Measurements from ENCODE around the gene LRRC10B.

Gene LRRC10B

GRCh38 chr11:61505640-61506155 is 2.9 kb upstream of the LRRC10B start:
- no peak overlapping the region for H3K4me3 ChIP-seq (ENCODE audit: low read depth, low read length)
- no peak overlapping the region for H3K4me2 ChIP-seq (ENCODE audit: low read length)
- H3K79me1 ChIP-seq (ENCODE audit: low read length): peaks cover 3% of the 10 kb centered on the region
- H3K9ac ChIP-seq (ENCODE audit: low read length): no peak overlapping the region
- DNase-seq: no peak
- no peak overlapping the region for H3K27ac ChIP-seq (ENCODE audit: low read depth, low read length)
- H3K79me2 ChIP-seq (ENCODE audit: control insufficient read depth, insufficient read depth, low read length, poor library complexity): no peaks in the 10 kb centered on the region
- peaks cover 24% of the 10 kb centered on the region for H3K27me3 ChIP-seq (ENCODE audit: insufficient read depth, low read length)
- H3K9me3 ChIP-seq (ENCODE audit: insufficient read depth, low read depth, low read length): no peaks in the 10 kb centered on the region
- no CpG with 5 or more reads among the region's 10 CpGs for WGBS (ENCODE audit: extremely low coverage, insufficient coverage, insufficient read length)
- no peak overlapping the region for H4K91ac ChIP-seq (ENCODE audit: low read depth, low read length)
- H2BK120ac ChIP-seq (ENCODE audit: insufficient read depth, low read length, poor library complexity): no peak overlapping the region
- H3K23ac ChIP-seq (ENCODE audit: low read length): no peak overlapping the region
- H2AK5ac ChIP-seq (ENCODE audit: low read length): no peak overlapping the region
- no peak overlapping the region for H4K12ac ChIP-seq (ENCODE audit: low read depth, low read length)
- no peak overlapping the region for H2AFZ ChIP-seq (ENCODE audit: insufficient read depth, low read length, poor library complexity)
- no peak overlapping the region for H3K14ac ChIP-seq (ENCODE audit: low read length)
- no peak overlapping the region for H3K18ac ChIP-seq (ENCODE audit: low read length)
- H3K36me3 ChIP-seq (ENCODE audit: control insufficient read depth in 1 of 2, insufficient read depth in 2 of 2, low read length in 2 of 2): no peaks in the 10 kb centered on the region
- H3K4me1 ChIP-seq (ENCODE audit: control insufficient read depth in 1 of 2, insufficient read depth in 2 of 2, low read length in 2 of 2): peaks cover 15 to 21% of the 10 kb centered on the region in 2 experiments
- no peak overlapping the region for H2BK12ac ChIP-seq (ENCODE audit: low read length)
- no peak overlapping the region for H4K8ac ChIP-seq (ENCODE audit: low read depth, low read length)
- H2BK5ac ChIP-seq (ENCODE audit: low read depth, low read length, poor library complexity): no peak overlapping the region
- no peak overlapping the region for H3K4ac ChIP-seq (ENCODE audit: low read depth, low read length)

DNA sequence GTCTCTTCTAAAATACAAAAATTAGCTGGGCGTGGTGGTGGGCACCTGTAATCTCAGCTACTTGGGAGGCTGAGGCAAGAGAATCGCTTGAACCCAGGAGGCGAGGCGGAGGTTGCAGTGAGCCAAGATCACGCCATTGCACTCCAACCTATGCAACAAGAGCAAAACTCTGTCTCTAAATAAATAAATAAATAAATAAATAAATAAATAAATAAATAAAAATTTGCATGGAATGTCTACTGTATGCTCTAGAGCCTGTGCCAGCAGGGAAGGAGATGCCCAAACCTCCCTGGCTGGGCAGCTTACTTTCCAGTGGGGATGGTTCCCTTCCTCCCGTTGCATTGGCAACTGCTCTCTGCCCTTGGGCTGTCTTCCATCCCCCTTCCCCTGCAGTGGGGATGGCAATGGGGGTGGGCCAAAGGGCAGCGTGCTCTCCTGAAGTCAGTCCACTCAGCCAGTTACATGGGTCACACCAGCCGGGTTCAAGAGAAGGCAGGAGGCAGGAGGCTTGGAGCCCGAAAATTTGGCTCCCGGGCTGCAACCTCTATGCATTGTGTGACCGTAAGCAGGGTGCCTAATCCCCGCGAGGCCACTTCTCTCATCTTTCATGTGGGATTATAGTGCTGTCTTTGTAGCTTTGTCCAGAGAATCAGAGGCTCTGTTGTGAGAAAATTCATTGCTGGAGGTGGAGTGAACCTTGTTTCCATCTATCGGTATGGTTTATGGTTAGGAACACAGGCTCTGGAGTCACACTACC is 1.4 kb upstream of the LRRC10B start:
- Histone ChIP-seq H3K14ac (ENCODE audit: low read length) (no peak overlapping the region), H3K27ac (ENCODE audit: low read depth, low read length) (no peak overlapping the region), H3K36me3 (ENCODE audit: control insufficient read depth in 1 of 2, insufficient read depth in 2 of 2, low read length in 2 of 2) (no peaks in the 10 kb centered on the region), H2AK5ac (ENCODE audit: low read length) (no peak overlapping the region), H3K4me2 (ENCODE audit: low read length) (no peak overlapping the region), H3K23ac (ENCODE audit: low read length) (no peak overlapping the region), H3K79me2 (ENCODE audit: control insufficient read depth, insufficient read depth, low read length, poor library complexity) (no peaks in the 10 kb centered on the region), H3K27me3 (ENCODE audit: insufficient read depth, low read length) (peaks cover 24% of the 10 kb centered on the region), H4K8ac (ENCODE audit: low read depth, low read length) (no peak overlapping the region), H3K9ac (ENCODE audit: low read length) (no peak overlapping the region), H3K18ac (ENCODE audit: low read length) (no peak overlapping the region), H3K4me1 (ENCODE audit: control insufficient read depth in 1 of 2, insufficient read depth in 2 of 2, low read length in 2 of 2) (peaks cover 22 to 28% of the 10 kb centered on the region in 2 experiments), H4K91ac (ENCODE audit: low read depth, low read length) (no peak overlapping the region), H3K79me1 (ENCODE audit: low read length) (peaks cover 3% of the 10 kb centered on the region), H2AFZ (ENCODE audit: insufficient read depth, low read length, poor library complexity) (no peak overlapping the region), H4K12ac (ENCODE audit: low read depth, low read length) (no peak overlapping the region), H2BK120ac (ENCODE audit: insufficient read depth, low read length, poor library complexity) (no peak overlapping the region), H2BK5ac (ENCODE audit: low read depth, low read length, poor library complexity) (no peak overlapping the region), H3K4me3 (ENCODE audit: low read depth, low read length) (no peak overlapping the region), H3K4ac (ENCODE audit: low read depth, low read length) (no peak overlapping the region), H2BK12ac (ENCODE audit: low read length) (no peak overlapping the region), H3K9me3 (ENCODE audit: insufficient read depth, low read depth, low read length) (no peaks in the 10 kb centered on the region)
- WGBS (ENCODE audit: extremely low coverage, insufficient coverage, insufficient read length): no CpG with 5 or more reads among the region's 14 CpGs
- no peak for DNase-seq

- H3K4me2 ChIP-seq (ENCODE audit: low read length): peak overlapping the region; percentile 75
- peak overlapping the region; percentile 23 for H4K8ac ChIP-seq (ENCODE audit: low read depth, low read length)
- H2BK12ac ChIP-seq (ENCODE audit: low read length): no peak overlapping the region
- no peak overlapping the region for H3K4me3 ChIP-seq (ENCODE audit: low read depth, low read length)
- peaks cover 9% of the 10 kb centered on the region for H3K79me2 ChIP-seq (ENCODE audit: control insufficient read depth, insufficient read depth, low read length, poor library complexity)
- H2AFZ ChIP-seq (ENCODE audit: insufficient read depth, low read length, poor library complexity): peak overlapping the region; percentile 74
- no peak overlapping the region for H2BK120ac ChIP-seq (ENCODE audit: insufficient read depth, low read length, poor library complexity)
- H3K4ac ChIP-seq (ENCODE audit: low read depth, low read length): no peak overlapping the region
- no peaks in the 10 kb centered on the region for H3K9me3 ChIP-seq (ENCODE audit: insufficient read depth, low read depth, low read length)
- peak overlapping the region; percentile 20 for H4K12ac ChIP-seq (ENCODE audit: low read depth, low read length)
- H3K36me3 ChIP-seq (ENCODE audit: control insufficient read depth in 1 of 2, insufficient read depth in 2 of 2, low read length in 2 of 2): no peaks in the 10 kb centered on the region
- H2BK5ac ChIP-seq (ENCODE audit: low read depth, low read length, poor library complexity): no peak overlapping the region
- H3K27me3 ChIP-seq (ENCODE audit: insufficient read depth, low read length): peaks cover 24% of the 10 kb centered on the region
- H3K23ac ChIP-seq (ENCODE audit: low read length): no peak overlapping the region
- H4K91ac ChIP-seq (ENCODE audit: low read depth, low read length): no peak overlapping the region
- H3K27ac ChIP-seq (ENCODE audit: low read depth, low read length): no peak overlapping the region
- peaks cover 42 to 46% of the 10 kb centered on the region in 2 experiments for H3K4me1 ChIP-seq (ENCODE audit: control insufficient read depth in 1 of 2, insufficient read depth in 2 of 2, low read length in 2 of 2)
- peak overlapping the region; percentile 26 for H3K14ac ChIP-seq (ENCODE audit: low read length)
- no CpG with 5 or more reads among the region's 117 CpGs for WGBS (ENCODE audit: extremely low coverage, insufficient coverage, insufficient read length)
- H3K79me1 ChIP-seq (ENCODE audit: low read length): peaks cover 17% of the 10 kb centered on the region
- H3K18ac ChIP-seq (ENCODE audit: low read length): no peak overlapping the region
- H3K9ac ChIP-seq (ENCODE audit: low read length): no peak overlapping the region
- H2AK5ac ChIP-seq (ENCODE audit: low read length): no peak overlapping the region
- peak; percentile 89 to 92 for DNase-seq
Observed at GRCh38 chr11:61509043-61510029, 787 bp downstream of the LRRC10B start.

GRCh38 chr11:61510166-61510919 is 1.8 kb downstream of the LRRC10B start:
- no peak overlapping the region for H2BK120ac ChIP-seq (ENCODE audit: insufficient read depth, low read length, poor library complexity)
- no peak overlapping the region for H4K8ac ChIP-seq (ENCODE audit: low read depth, low read length)
- no peak overlapping the region for H3K4me3 ChIP-seq (ENCODE audit: low read depth, low read length)
- H3K4me1 ChIP-seq (ENCODE audit: control insufficient read depth in 1 of 2, insufficient read depth in 2 of 2, low read length in 2 of 2): peaks cover 47 to 53% of the 10 kb centered on the region in 2 experiments
- no peak overlapping the region for H2AFZ ChIP-seq (ENCODE audit: insufficient read depth, low read length, poor library complexity)
- no peak overlapping the region for H3K4me2 ChIP-seq (ENCODE audit: low read length)
- no peak overlapping the region for H3K4ac ChIP-seq (ENCODE audit: low read depth, low read length)
- no CpG with 5 or more reads among the region's 16 CpGs for WGBS (ENCODE audit: extremely low coverage, insufficient coverage, insufficient read length)
- no peak overlapping the region for H3K27ac ChIP-seq (ENCODE audit: low read depth, low read length)
- H4K12ac ChIP-seq (ENCODE audit: low read depth, low read length): no peak overlapping the region
- no peak for DNase-seq
- H3K27me3 ChIP-seq (ENCODE audit: insufficient read depth, low read length): peaks cover 24% of the 10 kb centered on the region
- no peak overlapping the region for H2BK5ac ChIP-seq (ENCODE audit: low read depth, low read length, poor library complexity)
- H3K9me3 ChIP-seq (ENCODE audit: insufficient read depth, low read depth, low read length): no peaks in the 10 kb centered on the region
- no peak overlapping the region for H3K23ac ChIP-seq (ENCODE audit: low read length)
- no peak overlapping the region for H4K91ac ChIP-seq (ENCODE audit: low read depth, low read length)
- H3K18ac ChIP-seq (ENCODE audit: low read length): no peak overlapping the region
- H2BK12ac ChIP-seq (ENCODE audit: low read length): no peak overlapping the region
- no peaks in the 10 kb centered on the region for H3K36me3 ChIP-seq (ENCODE audit: control insufficient read depth in 1 of 2, insufficient read depth in 2 of 2, low read length in 2 of 2)
- peak overlapping the region; percentile 45 for H2AK5ac ChIP-seq (ENCODE audit: low read length)
- peaks cover 9% of the 10 kb centered on the region for H3K79me2 ChIP-seq (ENCODE audit: control insufficient read depth, insufficient read depth, low read length, poor library complexity)
- H3K79me1 ChIP-seq (ENCODE audit: low read length): peaks cover 20% of the 10 kb centered on the region
- H3K14ac ChIP-seq (ENCODE audit: low read length): no peak overlapping the region
- no peak overlapping the region for H3K9ac ChIP-seq (ENCODE audit: low read length)

Data from trophoblast cell (in vitro differentiated cells and primary cell).